Stimulated activated CD8-positive, alpha-beta memory T cell treated with anti-CD3 and anti-CD28 coated beads, Interleukin-4, amount 100 ng/mL, for 4 hours (primary cell): Measurements from ENCODE around the gene RHOB.
"Not testable (repeated sequence)": the region's sequence is repeated elsewhere in the genome, so short reads cannot be mapped to it uniquely, and the experiment has no call there.

Source experiments
- DNase-seq, 2 donors: peaks; one replicate each; pipeline ENCODE4 v3.0.0-alpha.2; 2020; ENCODE audit warnings: low read depth in 2 of 2, low spot score in 1 of 2

The RHOB gene

DNA sequence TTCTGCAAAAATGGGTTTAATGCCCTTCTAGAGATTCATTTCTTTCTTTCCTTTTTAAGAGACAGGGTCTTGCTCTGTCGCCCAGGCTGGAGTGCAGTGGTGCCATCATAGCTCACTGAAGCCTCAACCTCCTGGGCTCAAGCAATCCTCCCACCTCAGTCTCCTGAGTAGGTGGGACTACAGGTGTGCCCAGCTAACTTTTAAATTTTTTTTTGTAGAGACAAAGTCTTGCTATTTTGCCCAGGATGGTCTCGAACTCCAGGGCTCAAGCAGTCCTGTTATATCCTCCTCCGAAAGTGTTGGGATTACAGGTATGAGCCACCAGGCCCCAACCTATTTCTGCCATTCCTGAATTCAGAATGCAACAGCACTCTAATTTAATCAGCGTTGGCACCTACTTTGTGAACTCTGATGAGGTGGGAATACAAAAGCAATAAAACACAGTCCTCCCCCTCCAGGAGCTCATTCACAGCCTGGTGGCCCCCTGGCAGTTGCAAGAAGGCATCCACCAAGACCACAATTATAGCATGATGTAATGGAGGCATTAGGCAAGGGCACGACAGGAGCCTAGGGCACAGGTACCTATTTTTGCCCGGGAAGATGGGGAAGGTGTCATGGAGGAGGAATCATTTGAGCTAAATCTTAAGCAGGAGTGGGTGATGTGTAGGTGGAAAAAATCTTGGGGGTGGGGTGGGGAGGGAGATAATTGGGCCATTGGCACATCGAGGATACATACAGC is 5.1 kb downstream of the RHOB start:
- DNase-seq, result no peak

GRCh38 chr2:20452551-20452950 is 5.7 kb downstream of the RHOB start:
- DNase-seq, result no peak

DNA sequence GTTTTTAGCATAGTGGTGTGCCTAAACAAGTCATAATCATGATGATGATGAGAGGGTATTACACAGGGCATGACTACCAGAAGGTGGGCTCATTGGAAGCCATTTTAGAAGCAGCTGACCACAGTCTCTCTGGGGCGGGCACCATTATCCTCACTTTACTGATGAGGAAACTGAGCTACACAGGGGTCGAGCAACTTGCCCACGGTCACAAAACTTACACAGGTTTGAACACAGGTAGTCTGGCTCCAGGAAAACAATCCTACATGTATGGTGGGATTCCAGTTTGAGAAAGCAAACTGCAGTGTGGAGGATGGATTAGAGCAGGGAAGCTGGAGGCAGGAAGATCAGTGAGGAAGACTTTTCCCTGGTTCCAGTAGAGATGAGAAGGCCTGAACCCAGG is 6.2 kb downstream of the RHOB start:
- DNase-seq, result no peak

- no peak for DNase-seq
Observed at GRCh38 chr2:20454036-20454981, 7.4 kb downstream of the RHOB start.

- no peak for DNase-seq
Observed at GRCh38 chr2:20455076-20455587, 8.3 kb downstream of the RHOB start.

- DNase-seq, result no peak
Observed at GRCh38 chr2:20456116-20456571, 9.3 kb downstream of the RHOB start.

DNA sequence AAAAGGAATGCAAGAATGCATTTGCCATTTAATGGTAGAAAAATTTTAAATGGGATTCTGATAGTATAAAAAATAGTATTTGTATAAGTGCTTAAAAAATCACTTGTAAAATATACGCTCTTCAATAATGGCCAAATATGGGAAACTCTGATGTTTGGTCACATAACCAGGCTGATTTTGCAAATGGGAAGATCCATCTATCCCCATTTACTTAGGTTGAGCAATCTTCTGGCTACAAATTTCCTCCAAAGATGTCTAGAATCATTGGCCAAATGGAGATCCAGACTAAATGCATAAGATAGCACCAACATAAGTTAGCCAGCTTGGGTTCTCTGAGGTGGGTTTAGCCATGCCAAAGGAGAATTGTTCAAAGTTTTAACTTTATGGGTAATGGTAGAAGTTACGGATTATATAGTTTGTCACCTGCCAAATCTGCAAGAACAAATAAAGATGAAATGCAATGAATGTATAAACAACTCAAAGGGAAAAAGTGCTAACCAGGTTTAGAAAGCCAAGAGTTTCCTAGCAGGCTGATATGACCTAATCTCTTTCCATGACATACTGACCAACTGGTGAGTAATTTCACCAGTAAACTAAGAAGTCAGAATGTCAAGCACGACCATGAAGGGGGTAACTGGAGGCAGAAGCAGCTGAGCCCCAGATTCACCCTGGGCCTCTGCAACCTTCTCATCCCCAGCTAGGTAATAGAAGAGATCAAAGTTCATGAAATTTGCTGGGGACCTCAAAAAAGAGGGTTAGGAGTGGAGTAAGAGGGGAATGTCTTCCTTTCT is 10.0 kb downstream of the RHOB start:
- DNase-seq, result no peak

GRCh38 chr2:20457661-20458630 is 11.1 kb downstream of the RHOB start:
- no peak for DNase-seq

GRCh38 chr2:20458737-20459484 is 12.0 kb downstream of the RHOB start:
- not testable (repeated sequence) for DNase-seq

- no peak for DNase-seq
Observed at GRCh38 chr2:20465716-20466394, 19.0 kb downstream of the RHOB start.

DNA sequence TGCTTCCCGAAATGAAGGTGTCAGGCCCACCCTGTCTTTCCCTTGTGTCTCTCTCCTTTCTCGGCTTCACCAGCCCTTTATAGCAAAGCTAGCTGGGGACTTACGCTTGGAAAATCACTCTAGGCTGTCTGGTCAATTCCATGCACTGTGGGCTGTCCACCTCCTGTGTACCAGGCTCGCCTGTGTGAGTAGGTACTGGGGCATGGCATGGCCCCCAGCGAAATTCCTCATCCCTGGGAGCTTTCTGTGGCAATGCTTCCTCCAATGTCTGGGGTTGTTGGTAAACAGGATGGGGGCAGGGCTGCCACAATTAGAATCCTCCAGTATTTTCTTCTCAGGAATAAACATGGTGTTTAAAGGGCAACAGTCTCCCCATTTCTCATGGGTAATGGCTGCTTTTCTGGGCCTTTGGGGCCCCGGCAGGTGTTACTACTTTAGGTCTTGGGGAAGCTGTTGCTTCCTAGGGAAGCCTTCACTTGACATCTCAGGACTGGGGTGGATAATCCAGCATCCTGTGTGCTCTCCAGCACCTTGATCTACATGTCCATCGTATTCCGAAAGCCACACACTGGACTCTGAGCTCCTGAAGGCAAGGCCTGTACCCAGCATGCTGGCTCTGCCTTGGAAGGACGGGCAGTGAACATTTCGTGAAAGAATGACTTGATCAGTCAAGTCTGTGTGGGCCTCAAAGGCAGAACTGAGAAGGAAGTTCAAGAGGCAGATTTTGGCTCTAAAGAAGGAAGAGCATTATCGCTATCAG is 21.1 kb downstream of the RHOB start:
- no peak for DNase-seq

DNA sequence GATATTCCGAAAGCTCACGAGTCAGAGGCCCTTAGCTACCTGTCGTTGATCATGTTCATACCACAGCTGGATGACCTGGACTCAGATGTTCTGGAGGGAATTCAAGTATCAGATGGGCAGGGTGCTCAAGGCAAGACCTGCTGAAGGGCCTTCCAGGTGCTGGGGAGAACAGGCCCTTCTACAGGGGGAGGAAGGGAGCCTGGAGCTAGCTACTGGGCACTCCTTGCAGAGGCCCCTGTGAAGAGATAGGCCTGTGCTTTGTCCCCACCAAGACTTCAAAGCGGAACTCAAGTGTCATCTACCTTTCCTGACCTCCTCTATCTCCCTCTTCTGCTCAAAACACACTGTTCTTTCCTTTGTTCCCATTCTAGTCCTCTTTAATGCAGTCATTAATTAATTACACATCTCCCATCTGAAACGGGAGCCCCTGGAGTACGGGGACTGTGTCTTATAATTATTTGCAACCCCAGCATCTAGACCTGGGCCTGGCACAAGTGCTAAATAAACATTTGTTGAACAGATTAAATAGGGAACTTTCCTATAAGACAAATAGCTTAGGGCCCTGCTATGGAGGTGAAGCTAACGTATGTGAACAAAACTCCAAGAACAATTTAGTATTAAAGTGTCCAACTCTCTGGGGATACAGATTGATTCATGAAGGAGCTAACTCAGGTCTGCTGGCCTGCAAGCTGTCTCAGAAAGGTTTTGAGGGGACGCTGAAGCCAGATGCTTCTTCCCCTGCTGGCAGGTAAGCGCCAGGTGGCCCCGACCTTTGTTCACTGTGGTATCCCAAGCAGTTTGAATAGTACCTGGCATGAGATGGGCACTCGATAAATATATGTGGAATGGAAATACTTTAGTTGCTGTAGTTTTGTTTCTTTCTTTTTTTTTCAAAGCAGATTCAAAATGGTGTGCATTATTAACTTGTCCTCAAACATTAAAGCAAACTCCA is 22.0 kb downstream of the RHOB start:
- no peak for DNase-seq

DNA sequence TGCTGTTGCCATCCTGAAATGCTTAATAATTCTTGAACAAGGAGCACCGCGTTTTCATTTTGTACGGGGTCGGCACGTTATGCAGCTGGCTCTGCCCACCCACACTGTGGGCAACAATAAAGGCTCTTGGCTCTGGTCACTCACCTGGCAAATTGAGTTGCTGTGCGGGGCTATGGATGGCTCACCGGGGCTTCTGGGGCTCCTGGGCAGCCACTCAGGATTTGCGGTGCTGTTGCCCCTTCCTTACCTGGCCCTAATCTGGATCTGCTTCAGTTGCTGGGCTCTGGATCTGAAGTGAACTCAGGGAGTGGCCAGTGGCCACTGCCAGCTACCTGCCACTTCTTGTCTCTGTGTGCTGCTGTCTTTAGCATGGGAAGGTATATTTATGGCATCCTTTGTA is 22.7 kb downstream of the RHOB start:
- DNase-seq, result no peak

- no peak for DNase-seq
Observed at GRCh38 chr2:20470211-20470610, 23.3 kb downstream of the RHOB start.

- DNase-seq, result no peak
Observed at GRCh38 chr2:20471148-20471547, 24.3 kb downstream of the RHOB start.

- no peak for DNase-seq
Observed at GRCh38 chr2:20471902-20472559, 25.2 kb downstream of the RHOB start.
